ENCODE data around the gene ITGBL1.

GRCh38 chr13:101522607-101523006 lies 70.1 kb downstream of the ITGBL1 start:
- TF ChIP-seq CTCF (IDR thresholded peaks at IDR 0.05; ENCODE audit: low read depth, low read length) = no peak
- TF ChIP-seq MAX (IDR thresholded peaks at IDR 0.05; ENCODE audit: low read depth, low read length) = no peak
- no peak for TF ChIP-seq MYC (IDR thresholded peaks at IDR 0.05; ENCODE audit: low read depth, low read length)
